Parathyroid adenoma (tissue), 2 donors: Measurements from ENCODE around the gene PURB.

ENCODE experiments used
- H2AFZ ChIP-seq: fragments of 300-600 bp; sonication (generic); one replicate; pipeline ENCODE4 v1.7.0; 2017; ENCODE audit warnings: antibody characterized with exemption, mild to moderate bottlenecking
- H3K27ac ChIP-seq: fragments of 300-600 bp; sonication (generic); one replicate; pipeline ENCODE4 v1.7.0; 2017
- H3K27me3 ChIP-seq: fragments of 300-600 bp; sonication (generic); one replicate; pipeline ENCODE4 v1.7.0; 2017; ENCODE audit warnings: low read length; ENCODE audit not compliant: control insufficient read depth, insufficient read depth
- H3K36me3 ChIP-seq: fragments of 300-600 bp; sonication (generic); one replicate; pipeline ENCODE4 v1.7.0; 2017; ENCODE audit warnings: low read length; ENCODE audit not compliant: control insufficient read depth, insufficient read depth
- H3K4me1 ChIP-seq: fragments of 300-600 bp; sonication (generic); one replicate; pipeline ENCODE4 v1.7.0; 2017; ENCODE audit warnings: control low read depth
- H3K4me2 ChIP-seq: fragments of 300-600 bp; sonication (generic); one replicate; pipeline ENCODE4 v1.7.0; 2017; ENCODE audit warnings: low read length
- H3K4me3 ChIP-seq: fragments of 300-600 bp; sonication (generic); one replicate; pipeline ENCODE4 v1.7.0; 2017; ENCODE audit warnings: low read depth, low read length
- H3K79me2 ChIP-seq: fragments of 300-600 bp; sonication (generic); one replicate; pipeline ENCODE4 v1.7.0; 2017; ENCODE audit warnings: control low read depth
- H3K9ac ChIP-seq: fragments of 300-600 bp; sonication (generic); one replicate; pipeline ENCODE4 v1.7.0; 2017; ENCODE audit warnings: mild to moderate bottlenecking
- H3K9me3 ChIP-seq: fragments of 300-600 bp; sonication (generic); one replicate; pipeline ENCODE4 v1.7.0; 2017; ENCODE audit warnings: low read length; ENCODE audit not compliant: control insufficient read depth
- CTCF ChIP-seq: fragments of 300-600 bp; sonication (generic); IDR thresholded peaks from one replicate; pipeline ENCODE4 v1.7.0; 2017; ENCODE audit warnings: antibody characterized with exemption, mild to moderate bottlenecking
- donor health status: primary hyperparathyroidism.

PURB gene

GRCh38 chr7:44882899-44883298 is 2.4 kb downstream of the PURB start:
- peaks cover 38% of the 10 kb centered on the region for H3K4me1 ChIP-seq
- TF ChIP-seq CTCF = no peak
- no peak overlapping the region for H3K9ac ChIP-seq
- H3K4me2 ChIP-seq = peak overlapping the region; percentile 63
- H3K36me3 ChIP-seq = no peaks in the 10 kb centered on the region
- no peaks in the 10 kb centered on the region for H3K27me3 ChIP-seq
- peak overlapping the region; percentile 8 for H3K4me3 ChIP-seq
- H3K9me3 ChIP-seq = no peaks in the 10 kb centered on the region
- H3K27ac ChIP-seq = no peak overlapping the region
- H2AFZ ChIP-seq = no peak overlapping the region
- peaks cover 19% of the 10 kb centered on the region for H3K79me2 ChIP-seq

GRCh38 chr7:44881610-44882009 is 3.7 kb downstream of the PURB start:
- no peaks in the 10 kb centered on the region for H3K27me3 ChIP-seq
- H3K4me2 ChIP-seq = peak overlapping the region; percentile 37
- peaks cover 38% of the 10 kb centered on the region for H3K4me1 ChIP-seq
- H3K36me3 ChIP-seq = no peaks in the 10 kb centered on the region
- H3K9ac ChIP-seq = no peak overlapping the region
- peaks cover 19% of the 10 kb centered on the region for H3K79me2 ChIP-seq
- no peak overlapping the region for H2AFZ ChIP-seq
- no peak overlapping the region for H3K4me3 ChIP-seq
- no peaks in the 10 kb centered on the region for H3K9me3 ChIP-seq
- TF ChIP-seq CTCF = no peak
- H3K27ac ChIP-seq = no peak overlapping the region

- Histone ChIP-seq H3K9me3 (no peaks in the 10 kb centered on the region), H3K36me3 (no peaks in the 10 kb centered on the region), H3K4me2 (peak overlapping the region; percentile 37), H3K27ac (no peak overlapping the region), H3K4me1 (peaks cover 38% of the 10 kb centered on the region), H3K79me2 (peaks cover 19% of the 10 kb centered on the region), H2AFZ (no peak overlapping the region), H3K9ac (no peak overlapping the region), H3K27me3 (no peaks in the 10 kb centered on the region), H3K4me3 (no peak overlapping the region)
- no peak for TF ChIP-seq CTCF
Observed at GRCh38 chr7:44881066-44881600, 4.2 kb downstream of the PURB start.

GRCh38 chr7:44880317-44881018 is 4.9 kb downstream of the PURB start:
- Histone ChIP-seq H3K36me3 (no peaks in the 10 kb centered on the region), H3K79me2 (peaks cover 19% of the 10 kb centered on the region), H3K9me3 (no peaks in the 10 kb centered on the region), H2AFZ (no peak overlapping the region), H3K27ac (no peak overlapping the region), H3K9ac (no peak overlapping the region), H3K27me3 (no peaks in the 10 kb centered on the region), H3K4me1 (peaks cover 35% of the 10 kb centered on the region), H3K4me2 (peak overlapping the region; percentile 37), H3K4me3 (no peak overlapping the region)
- TF ChIP-seq CTCF = no peak

GRCh38 chr7:44876393-44876792 is 8.9 kb downstream of the PURB start:
- Histone ChIP-seq H3K9ac (no peak overlapping the region), H3K4me2 (no peak overlapping the region), H3K4me3 (no peak overlapping the region), H3K27ac (no peak overlapping the region), H3K27me3 (no peaks in the 10 kb centered on the region), H3K79me2 (peaks cover 25% of the 10 kb centered on the region), H3K4me1 (peaks cover 13% of the 10 kb centered on the region), H3K9me3 (no peaks in the 10 kb centered on the region), H3K36me3 (no peaks in the 10 kb centered on the region), H2AFZ (no peak overlapping the region)
- no peak for TF ChIP-seq CTCF
